RWPE2 (cell line): ENCODE measurements around the gene NRXN2.

Experiments used
- ATAC-seq: fragments of 200-7000 bp; cut with Tn5 transposase; 3 replicates; pipeline ENCODE4 v1.9.1; 2021; ENCODE audit warnings: low read depth
- DNase-seq: peaks from one replicate; pipeline ENCODE4 v3.0.0-alpha.2; 2020; ENCODE audit warnings: low spot score
- H3K27ac ChIP-seq: fragments of 450-650 bp; 2 replicates; pipeline ENCODE4 v1.5.1; 2017; ENCODE audit warnings: mild to moderate bottlenecking; ENCODE audit not compliant: poor library complexity, severe bottlenecking
- H3K27me3 ChIP-seq: fragments of 250-450 bp; sonication (Bioruptor Pico); 2 replicates; pipeline ENCODE4 v1.5.1; 2021; ENCODE audit warnings: mild to moderate bottlenecking, moderate library complexity; ENCODE audit not compliant: insufficient read depth, poor library complexity, severe bottlenecking
- H3K36me3 ChIP-seq: fragments of 250-450 bp; sonication (Bioruptor Pico); 2 replicates; pipeline ENCODE4 v1.5.1; 2020; ENCODE audit warnings: low read depth, mild to moderate bottlenecking, moderate library complexity
- H3K4me1 ChIP-seq: fragments of 250-450 bp; sonication (Bioruptor Pico); 2 replicates; pipeline ENCODE4 v1.5.1; 2021; ENCODE audit warnings: mild to moderate bottlenecking, moderate library complexity; ENCODE audit not compliant: insufficient read depth, poor library complexity, severe bottlenecking
- H3K4me3 ChIP-seq: fragments of 250-450 bp; sonication (Bioruptor Pico); 2 replicates; pipeline ENCODE4 v1.5.1; 2021; ENCODE audit warnings: mild to moderate bottlenecking, moderate library complexity; ENCODE audit not compliant: severe bottlenecking
- H3K9me3 ChIP-seq: fragments of 250-450 bp; sonication (Bioruptor Pico); 2 replicates; pipeline ENCODE4 v1.5.1; 2021; ENCODE audit warnings: mild to moderate bottlenecking, moderate library complexity; ENCODE audit not compliant: severe bottlenecking
- CTCF ChIP-seq: fragments of 450-650 bp; IDR thresholded peaks from one replicate; pipeline ENCODE4 v1.5.1; 2017; ENCODE audit warnings: mild to moderate bottlenecking, moderate library complexity; ENCODE audit not compliant: poor library complexity, severe bottlenecking

The NRXN2 gene

GRCh38 chr11:64642871-64643255, 80.1 kb downstream of the NRXN2 start:
- DNase-seq (no peak), ATAC-seq (no peak)
- no peaks in the 10 kb centered on the region for H3K4me1 ChIP-seq
- H3K9me3 ChIP-seq: no peaks in the 10 kb centered on the region
- no peaks in the 10 kb centered on the region for H3K36me3 ChIP-seq
- peaks cover 68% of the 10 kb centered on the region for H3K27me3 ChIP-seq
- no peak for TF ChIP-seq CTCF
- no peak overlapping the region for H3K27ac ChIP-seq
- no peak overlapping the region for H3K4me3 ChIP-seq

DNA sequence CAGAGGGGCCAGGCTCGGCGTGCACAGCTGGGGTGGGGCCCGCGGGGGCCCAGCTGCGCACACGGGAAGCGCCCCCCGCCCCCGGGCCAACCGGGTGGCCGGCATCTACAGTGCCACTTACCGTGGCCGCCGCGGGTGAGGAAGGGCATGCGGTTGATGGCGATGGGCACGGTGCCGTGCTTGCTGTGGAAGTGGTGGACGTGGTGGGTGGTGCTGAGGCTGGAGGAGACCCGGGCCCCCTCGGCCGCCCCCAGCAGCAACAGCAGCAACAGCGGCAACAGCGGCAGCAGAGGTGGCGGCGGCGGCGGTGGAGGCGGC, 80.6 kb downstream of the NRXN2 start:
- no peaks in the 10 kb centered on the region for H3K36me3 ChIP-seq
- no peak overlapping the region for H3K4me3 ChIP-seq
- H3K4me1 ChIP-seq: no peaks in the 10 kb centered on the region
- ATAC-seq (no peak), DNase-seq (no peak)
- TF ChIP-seq CTCF: no peak
- H3K27ac ChIP-seq: no peak overlapping the region
- H3K9me3 ChIP-seq: no peaks in the 10 kb centered on the region
- peaks cover 72% of the 10 kb centered on the region for H3K27me3 ChIP-seq

DNA sequence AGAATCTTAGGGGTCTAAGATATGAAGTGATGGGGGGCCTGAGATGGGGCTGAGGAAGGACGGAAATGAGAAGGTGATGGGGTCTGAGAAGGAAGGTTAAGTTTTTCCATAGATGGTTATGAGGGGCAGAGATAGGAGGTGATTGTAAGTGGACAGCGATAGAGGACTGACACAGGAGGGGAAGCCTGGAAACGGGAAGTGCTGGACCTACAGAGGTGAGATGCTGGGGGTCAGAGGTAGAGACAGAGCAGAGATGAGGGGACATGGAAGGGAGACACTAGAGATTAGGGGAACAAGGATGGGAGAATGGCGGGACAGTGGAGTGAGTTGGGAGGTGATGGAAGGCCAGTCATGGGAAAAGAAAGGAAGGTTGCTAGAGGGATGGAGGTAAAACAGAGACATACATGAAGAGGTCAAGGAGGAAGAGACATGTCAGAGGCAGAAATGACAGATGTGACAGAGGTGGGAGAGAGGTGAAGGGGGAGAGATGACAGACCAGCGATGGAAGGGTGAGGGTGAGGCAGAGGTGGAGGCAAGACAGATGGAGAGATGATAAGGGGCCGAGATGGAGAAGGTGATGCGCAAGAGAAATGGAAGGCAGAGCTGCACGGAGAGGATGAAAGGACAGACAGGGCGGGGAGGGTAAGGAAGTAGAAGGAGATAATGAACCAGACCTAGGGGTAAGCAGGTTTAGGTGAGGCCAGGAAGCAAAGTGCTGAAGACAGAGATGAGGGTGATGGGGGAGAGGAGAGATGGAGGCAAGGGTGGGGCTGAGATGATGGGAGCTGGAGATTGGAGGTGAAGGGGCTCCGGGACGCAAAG, 81.2 kb downstream of the NRXN2 start:
- H3K27me3 ChIP-seq: peaks cover 72% of the 10 kb centered on the region

GRCh38 chr11:64639885-64640284, 83.1 kb downstream of the NRXN2 start:
- H3K36me3 ChIP-seq: no peaks in the 10 kb centered on the region
- H3K4me3 ChIP-seq: no peak overlapping the region
- ATAC-seq (no peak), DNase-seq (no peak)
- peaks cover 66% of the 10 kb centered on the region for H3K27me3 ChIP-seq
- H3K4me1 ChIP-seq: no peaks in the 10 kb centered on the region
- no peak overlapping the region for H3K27ac ChIP-seq
- no peak for TF ChIP-seq CTCF
- H3K9me3 ChIP-seq: no peaks in the 10 kb centered on the region

More for the DNA sequence above, 81.2 kb downstream of the NRXN2 start:
- no peak overlapping the region for H3K4me3 ChIP-seq
- DNase-seq: no peak
- ATAC-seq: no peak
- H3K27ac ChIP-seq: no peak overlapping the region
- no peaks in the 10 kb centered on the region for H3K4me1 ChIP-seq
- no peaks in the 10 kb centered on the region for H3K9me3 ChIP-seq
- H3K36me3 ChIP-seq: no peaks in the 10 kb centered on the region
- TF ChIP-seq CTCF: no peak

DNA sequence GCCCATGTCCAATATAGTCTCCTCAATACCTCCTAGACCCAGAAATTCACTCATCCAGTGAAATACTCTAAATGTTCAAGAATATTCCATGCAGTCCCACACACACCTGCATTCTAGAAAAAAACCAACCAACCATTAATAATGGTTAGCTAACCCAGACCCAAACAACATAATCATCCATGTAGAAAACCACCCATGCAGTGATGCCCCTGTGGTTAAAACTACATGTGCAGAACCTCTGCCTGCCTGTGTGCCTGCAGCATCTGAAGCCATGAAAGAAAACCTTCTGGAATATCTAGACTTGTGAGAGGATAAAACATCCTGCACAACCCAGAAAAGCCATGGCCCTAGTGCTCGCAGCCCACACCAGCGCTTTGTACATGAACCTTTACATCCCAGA, 84.2 kb downstream of the NRXN2 start:
- H3K27me3 ChIP-seq: peaks cover 56% of the 10 kb centered on the region
- DNase-seq: no peak
- no peaks in the 10 kb centered on the region for H3K36me3 ChIP-seq
- H3K9me3 ChIP-seq: no peaks in the 10 kb centered on the region
- TF ChIP-seq CTCF: no peak
- H3K4me3 ChIP-seq: no peak overlapping the region
- no peaks in the 10 kb centered on the region for H3K4me1 ChIP-seq
- ATAC-seq: no peak
- no peak overlapping the region for H3K27ac ChIP-seq
